CD4-positive, alpha-beta T cell treated with Interleukin-10 for 1 hour (primary cell): ENCODE results near the gene DCUN1D3.

Experiments used
- DNase-seq: peaks from one replicate; pipeline ENCODE4 v3.0.0-alpha.2; 2020

DCUN1D3 gene

DNA sequence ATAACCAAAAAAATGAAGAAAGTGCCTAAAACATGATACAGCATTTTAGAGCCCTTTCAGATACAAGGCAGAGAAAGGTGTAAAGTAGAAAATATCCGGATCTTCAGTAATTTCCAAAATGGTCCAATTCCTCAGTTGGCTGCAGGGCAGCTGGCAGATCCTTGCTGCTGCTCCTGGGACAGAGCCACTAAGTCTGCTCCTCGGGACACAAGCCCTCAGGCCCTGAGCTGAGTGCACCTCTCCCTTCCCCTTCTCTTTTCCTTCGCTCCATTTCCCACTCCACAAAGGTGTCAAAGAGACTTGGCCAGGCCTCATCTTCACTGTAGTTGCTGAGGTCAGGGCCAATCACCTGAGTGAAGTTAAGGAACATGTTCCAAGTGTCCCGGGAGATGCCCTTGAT lies 40.5 kb downstream of the DCUN1D3 start:
- DNase-seq: no peak

DNA sequence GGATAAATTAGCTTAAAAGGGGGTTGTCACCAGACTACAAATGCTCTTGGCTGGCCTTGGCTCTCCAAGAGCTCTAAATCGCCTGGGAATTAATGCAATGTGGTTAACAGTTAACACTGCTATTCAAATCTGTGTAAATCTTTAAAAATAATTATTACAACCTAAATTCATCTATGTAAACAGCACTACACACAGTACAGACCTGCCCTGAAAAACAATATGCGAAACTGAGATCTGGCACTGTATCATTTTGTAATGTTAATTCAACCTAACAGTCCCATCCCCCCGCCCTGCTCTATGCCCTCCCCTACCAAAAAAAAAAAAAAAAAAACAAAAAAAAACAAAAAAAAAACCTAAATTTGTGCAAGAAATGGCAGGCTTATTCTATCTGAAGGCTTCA lies 40.9 kb downstream of the DCUN1D3 start:
- no peak for DNase-seq

DNA sequence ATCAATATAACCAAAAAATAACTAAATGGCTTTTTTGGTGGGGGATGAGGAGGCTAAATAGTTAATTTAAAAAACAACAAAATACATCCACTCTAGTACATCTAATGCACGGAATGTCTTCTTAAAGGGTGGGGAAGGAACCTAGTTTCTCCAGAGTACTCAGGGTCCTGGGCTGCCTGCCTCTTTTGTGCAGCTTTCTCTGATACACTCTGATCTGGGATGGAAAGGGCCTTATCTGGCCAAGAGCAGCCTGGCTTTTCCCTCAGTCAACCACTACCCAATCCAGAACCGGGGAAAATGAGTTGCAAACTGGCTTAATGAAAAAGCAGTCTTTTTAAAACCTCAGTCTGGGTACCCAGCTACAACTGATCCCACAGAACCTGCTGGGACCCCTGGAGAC lies 42.9 kb downstream of the DCUN1D3 start:
- DNase-seq: no peak

DNA sequence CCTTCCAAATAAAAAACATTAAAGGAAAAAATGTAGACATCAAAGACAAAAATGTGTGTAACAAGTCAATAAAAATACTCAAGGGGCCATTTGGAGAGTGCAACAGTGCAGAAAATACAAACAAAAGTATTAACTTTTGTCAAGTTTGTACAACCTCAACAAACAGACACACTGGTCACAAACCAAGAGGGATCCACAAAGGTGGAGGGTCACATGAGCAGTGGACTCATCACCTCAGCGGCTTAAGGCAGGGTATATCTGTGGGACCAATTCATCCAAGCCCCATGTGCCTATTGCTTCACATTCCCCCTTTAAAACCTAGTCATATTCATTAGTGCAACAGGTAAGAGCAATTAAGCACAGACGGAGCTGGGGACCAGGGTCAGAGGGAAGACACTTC lies 45.2 kb downstream of the DCUN1D3 start:
- DNase-seq: no peak

DNA sequence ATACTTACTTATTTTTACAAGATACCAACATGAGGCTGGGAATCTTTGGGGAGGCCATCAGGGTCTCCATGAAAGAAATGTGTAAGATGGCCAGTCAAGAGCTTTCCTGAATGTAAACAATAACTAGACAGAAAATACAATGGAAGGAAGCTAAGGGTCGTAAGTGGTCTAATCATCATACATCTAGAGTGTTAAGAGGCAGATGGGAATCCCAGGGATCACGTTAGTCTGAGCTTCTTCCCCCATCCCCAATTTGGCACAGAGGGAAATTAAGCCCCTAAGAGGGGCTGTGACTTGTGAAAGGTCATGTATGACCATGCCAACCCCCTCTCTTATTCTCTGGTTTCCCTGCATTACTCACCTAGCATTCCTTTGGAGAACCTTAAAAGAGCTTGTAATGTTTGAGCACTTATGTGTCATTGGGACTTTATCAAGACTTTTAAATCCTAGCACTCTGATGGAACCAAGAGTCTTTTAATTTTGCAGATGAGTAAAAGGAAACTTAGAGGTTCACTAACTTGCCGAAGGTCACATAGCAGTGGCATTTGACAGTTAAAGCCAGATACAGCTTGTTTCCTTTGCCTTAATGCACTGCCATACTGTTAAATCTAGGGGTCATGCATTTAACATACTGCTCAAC lies 46.1 kb downstream of the DCUN1D3 start:
- no peak for DNase-seq

DNA sequence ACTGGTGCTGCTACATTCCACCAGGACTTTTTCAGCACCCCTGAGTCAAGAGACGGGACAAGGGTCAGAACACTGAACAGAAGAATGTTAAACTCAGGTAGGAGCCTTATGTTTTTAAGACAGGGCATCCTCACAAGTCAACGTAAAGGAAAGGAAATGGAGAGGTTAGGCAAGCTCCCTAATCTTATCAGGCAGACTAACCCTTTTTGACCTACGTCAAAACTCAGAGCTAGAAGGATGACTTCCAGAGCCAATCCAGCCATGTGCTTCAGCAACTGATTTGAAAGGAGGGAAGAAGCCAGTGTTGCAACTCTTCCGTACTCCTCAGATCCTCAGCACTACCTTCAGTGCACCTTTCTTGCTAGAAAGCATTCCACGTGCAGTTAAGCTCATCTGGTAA lies 47.0 kb downstream of the DCUN1D3 start:
- no peak for DNase-seq

DNA sequence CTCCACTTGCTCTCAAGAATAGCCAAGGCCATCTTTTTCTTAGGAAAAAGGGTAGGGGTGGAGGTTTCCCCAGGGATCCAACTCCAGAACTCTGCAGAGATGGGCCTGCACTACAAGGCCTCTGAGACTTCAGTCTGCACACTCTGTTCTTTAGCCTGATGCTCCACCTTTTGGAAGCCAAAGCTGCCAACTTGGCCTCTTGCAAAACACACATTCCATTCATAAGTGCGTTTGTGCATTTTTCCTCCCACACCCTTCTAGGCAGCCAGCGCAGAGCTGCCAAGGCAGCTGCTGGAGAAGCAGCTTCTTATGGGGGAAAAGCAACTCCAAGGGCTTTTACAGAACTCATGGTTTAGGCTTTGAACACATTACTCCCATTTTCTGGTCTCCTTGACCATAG lies 48.6 kb downstream of the DCUN1D3 start:
- DNase-seq: no peak

DNA sequence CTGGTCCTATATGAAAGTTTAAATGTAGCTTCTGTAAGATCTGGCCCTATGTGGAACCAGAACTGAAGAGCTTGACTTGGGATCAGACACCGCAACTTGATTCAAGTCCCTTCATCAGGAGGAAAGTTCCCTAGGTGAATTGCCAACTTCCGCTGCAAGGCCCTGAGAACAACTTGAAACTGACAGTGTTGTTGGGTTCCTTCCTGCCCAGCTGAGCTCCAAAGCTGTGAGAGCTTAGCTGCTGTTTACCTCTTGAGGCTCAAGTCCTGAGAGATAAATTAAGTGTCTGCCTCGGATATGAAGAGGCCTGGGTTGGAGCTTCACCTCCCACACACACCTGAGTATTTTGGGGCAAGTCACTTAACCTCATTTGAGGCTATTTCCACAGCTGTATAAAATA lies 49.2 kb downstream of the DCUN1D3 start:
- no peak for DNase-seq

DNA sequence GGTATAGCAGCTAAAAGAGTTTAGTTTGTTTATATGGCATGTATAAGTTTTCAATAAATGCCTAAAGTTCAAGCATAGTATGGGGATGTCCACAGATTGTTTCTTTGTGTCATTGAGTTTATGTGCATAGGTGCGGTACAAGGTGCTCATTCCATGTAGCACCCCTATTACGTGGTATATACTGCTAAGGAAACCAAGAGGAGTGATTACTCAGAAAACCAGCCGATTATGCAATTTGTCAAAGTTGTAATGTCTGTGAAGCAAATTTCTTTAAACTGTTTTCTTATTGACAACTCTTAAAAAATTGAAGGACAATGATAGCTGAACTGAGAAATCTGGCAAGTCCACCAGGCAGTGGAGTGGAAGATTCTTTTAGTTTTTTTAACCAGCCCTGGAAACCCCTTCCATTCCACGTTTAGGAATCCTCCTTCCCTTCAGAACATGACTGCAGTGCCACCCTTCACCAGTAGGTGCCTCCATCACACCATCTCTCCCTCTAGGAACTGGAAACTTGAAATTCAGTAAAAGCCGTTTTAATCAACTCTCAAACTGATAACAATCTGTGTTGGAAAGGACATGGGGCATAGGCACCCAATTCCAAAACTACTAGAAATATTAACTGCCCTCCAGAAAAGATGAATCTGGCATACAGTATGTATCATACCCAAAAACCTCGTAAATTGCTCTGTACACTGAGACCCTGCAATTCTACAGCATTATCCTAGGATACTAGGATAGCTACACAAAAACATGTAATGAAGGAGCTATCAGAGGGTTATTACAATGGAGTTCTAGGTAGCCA lies 50.4 kb downstream of the DCUN1D3 start:
- DNase-seq: peak; percentile 66

DNA sequence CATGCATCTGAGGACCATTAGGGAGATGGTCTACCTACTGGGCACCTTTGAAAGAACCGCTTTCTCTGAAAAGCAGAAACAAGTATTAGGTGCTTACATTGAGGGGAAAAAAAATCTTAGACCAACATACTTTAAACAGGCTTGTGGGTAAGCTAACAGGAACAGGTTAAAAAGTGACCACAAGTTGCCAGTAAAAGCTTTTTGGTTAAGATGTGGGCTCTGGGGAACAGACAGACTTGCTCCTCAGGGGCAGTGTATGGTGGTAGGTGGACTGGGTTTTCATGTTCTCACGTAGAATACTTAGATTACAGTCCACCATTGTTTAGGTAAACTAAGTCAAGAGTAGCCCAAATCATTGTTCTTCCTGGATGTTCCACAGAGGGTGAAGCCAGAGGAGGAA lies 52.6 kb downstream of the DCUN1D3 start:
- no peak for DNase-seq

DNA sequence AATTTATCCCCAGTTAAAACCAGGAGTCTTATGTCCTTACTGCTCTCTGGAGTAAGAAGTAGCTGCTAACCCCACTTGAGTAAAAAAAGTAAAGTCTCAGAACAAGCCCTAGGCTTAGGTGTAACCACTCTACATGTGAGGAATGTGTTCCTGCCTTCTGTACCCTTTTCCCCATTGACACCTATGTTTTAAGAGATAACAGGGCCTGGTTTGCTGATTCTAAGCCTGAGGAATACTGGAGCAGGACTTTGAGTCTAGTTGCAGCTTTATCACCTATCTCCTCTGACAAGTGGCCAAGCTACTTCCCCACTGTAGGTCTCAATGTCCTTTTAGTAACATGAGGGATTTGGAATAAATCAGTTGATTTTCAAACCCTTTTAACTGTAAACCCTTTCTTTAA lies 53.6 kb downstream of the DCUN1D3 start:
- DNase-seq: no peak

DNA sequence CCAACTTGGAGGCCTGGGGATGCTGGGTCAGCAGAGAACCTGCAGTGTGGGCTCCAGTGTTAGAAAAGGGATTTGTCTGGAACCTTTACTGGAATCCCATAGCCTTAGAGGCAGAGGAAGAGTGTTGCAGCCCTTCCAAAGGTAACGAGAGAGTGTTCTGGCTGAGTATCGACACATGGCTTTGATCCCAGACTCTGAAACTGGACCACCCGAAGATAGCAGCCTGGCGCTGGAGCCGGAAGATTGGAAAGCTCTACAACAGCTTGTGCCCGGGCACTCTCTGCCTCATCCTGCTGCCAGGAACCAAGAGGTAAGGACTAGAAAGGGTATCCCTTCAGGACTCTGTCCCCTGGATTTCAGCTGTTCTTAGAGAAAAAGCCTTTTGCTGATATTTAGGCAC lies 54.1 kb downstream of the DCUN1D3 start:
- DNase-seq: no peak

DNA sequence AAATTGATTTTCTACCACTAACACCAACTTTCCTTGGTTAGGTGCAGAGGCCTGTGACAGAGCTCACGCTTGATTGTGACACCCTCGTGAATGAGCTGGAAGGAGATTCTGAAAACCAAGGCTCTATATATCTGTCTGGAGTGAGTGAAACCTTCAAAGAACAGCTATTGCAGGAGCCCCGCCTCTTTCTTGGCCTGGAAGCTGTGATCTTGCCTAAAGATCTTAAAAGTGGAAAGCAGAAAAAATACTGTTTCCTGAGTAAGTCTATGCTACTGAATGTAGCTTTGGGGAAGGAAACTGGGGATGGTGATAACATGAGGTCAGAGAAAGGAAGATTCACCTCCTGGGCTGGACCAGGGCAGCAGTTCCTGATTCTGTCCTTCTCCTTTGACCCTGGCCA lies 55.6 kb downstream of the DCUN1D3 start:
- peak; percentile 25 for DNase-seq

DNA sequence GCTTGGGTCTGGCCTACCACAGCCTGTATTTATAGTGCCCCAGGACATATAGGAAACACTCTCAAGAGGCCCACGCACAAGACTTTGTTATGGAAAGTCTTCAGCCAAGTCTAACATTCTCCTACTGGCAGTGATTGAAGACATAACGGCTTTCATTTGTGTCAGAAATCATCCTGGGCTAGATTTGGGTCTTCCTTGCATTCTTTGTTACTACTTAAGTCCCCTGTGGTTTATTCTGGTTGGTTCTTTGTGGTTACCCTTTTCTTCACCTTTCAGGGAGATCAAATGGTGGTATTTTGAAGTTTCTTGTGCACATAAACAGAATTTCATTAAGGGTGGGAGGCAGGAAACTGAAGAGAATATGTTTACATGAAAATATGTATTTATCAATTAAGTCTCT lies 56.1 kb downstream of the DCUN1D3 start:
- peak; percentile 18 for DNase-seq

DNA sequence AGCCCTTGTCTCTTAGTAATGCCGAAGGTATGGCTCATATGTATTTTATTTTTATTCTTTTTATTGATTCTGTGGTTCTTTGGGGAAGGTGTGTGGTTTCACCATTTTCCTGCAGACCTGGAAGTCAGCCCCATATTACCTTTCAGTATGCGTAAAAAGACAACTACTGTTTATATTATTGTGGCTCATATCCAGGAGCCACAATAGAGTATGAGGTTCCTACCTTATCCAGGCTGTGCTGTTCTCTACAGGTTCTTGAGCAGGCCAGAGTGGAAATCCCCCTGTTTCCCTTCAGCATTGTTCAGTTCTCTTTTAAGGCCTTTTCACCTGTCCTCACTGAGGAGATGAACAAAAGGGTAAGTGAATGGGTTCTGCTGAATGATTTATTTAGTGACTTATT lies 60.7 kb downstream of the DCUN1D3 start:
- DNase-seq: no peak

DNA sequence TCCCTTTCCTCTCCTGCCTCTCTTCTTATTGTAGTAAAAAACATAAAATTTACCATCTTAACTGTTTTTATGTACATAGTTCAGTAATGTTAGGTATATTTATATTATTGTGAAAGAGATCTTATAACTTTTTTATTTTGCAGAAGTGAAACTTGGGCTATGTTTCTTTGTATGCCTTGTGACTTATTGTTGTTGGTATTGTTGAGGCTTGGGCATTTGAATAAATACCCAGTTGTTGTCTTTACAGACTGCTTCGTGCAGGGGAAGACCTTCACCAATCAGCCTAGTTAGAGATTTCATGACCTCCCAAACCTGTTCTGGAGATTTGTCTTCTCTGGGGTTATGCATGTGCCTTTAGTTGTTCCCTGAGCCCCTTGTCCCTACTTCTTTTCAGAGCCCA lies 61.9 kb downstream of the DCUN1D3 start:
- no peak for DNase-seq

DNA sequence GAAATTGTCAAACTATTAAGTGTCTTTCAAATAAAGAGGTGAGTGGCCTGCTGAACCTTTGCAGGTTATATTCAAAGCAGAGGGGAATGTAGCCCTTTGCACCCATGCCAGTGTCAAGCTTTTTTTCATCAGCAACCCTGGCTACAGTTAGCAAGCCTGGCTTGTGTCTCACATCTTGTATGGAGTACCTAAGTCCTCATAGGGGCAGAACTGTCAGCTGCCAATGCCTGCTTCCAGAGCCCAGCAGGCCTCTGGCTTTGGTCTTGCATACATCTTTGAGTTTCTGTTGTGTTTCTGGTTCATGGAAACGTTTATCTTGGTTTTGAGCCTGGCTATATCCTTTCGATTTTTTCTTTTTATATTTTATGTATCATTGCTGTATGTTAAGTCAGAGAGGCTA lies 67.1 kb downstream of the DCUN1D3 start:
- DNase-seq: no peak

DNA sequence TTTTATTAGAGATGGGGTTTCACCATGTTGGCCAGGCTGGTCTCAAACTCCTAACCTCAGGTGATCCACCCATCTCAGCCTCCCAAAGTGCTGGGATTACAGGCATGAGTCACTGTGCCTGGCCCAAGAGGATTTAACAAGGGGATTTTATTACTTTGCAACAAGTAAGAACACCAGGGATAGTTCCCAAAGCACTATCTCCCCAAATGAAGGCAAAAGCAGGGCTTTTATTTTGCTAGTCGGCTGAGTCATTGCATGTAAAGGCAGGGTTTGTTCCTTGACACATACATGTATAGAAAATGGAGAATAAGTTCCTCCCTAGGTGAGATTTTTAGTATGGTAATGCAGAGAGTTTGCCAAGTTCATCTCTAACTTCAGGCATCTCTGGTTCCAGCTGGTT lies 69.8 kb downstream of the DCUN1D3 start:
- DNase-seq: no peak

DNA sequence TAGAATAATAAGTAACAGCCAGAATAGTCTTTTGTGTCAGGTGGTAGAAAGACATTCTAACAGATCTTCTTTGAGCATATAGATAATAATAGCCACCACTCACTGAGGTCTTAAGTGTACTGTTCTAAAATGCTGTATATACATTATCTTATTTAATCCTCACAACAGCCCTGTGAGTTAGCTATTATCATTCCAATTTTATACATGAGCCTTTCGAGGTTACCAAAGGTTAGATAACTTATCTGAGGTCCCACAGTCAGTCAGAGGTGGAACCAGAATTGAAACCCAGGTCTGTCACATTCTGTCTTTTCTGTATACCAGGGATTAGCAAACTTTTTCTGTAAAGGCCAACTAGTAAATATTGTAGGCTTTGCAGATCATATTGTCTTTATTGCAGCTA lies 70.6 kb downstream of the DCUN1D3 start:
- no peak for DNase-seq

DNA sequence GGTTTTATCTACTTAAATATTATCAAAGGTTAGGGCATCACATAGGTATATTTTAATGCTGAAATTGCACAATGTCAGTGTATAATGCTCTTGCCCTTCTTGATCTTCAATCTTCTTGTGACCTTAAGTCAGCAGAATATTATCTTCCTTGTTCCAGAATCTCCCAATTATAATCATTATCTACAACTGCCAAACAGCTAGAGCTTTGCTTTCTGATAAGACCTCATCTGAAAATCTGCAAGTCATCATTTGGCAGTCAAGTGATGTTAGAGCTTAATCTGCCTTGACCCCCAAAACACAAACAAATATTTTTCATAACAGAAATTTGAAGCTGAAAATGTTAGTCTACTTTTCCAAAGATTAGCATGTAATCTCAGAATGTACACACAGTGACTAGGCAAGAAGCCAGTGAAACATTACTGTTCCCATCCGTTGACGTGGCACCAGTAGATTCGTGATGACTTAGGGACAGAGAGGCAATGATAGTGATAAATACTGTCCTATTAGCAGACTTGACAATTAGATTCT lies 74.1 kb downstream of the DCUN1D3 start:
- no peak for DNase-seq

DNA sequence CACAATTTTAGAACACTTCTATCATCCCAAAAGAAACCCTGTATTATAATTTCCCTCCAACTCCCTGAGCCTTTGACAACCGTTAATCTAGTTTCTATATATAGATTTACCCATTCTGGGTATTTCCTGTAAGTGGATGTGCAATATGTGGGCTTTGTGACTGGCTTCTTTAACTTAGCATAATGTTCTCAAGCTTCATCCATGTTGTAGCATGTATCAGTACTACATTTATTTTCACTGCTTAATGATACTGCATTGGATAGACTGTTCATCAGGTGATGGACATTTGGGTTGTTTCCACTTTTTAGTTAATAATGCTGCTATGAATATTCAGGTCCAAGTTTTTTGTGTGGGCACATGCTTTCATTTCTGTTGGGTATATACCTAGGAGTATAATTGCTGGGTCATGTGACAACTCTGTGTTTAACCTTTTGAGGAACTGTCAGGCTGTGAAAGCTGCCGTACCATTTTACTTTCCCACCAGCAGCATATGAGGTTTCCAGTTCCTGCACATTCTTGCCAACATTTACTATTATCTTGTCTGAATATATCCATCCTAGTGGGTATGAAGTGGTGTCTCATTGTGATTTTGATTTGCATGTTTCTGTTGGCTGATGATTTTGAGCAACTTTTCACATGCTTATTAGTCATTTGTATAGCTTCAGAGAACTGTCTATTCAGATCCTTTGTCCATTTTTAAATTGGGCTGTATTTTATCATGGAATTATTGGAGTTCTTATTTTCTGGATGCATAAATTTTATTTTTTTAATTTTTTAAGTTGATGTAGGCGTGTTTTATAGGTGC lies 77.4 kb downstream of the DCUN1D3 start:
- no peak for DNase-seq

DNA sequence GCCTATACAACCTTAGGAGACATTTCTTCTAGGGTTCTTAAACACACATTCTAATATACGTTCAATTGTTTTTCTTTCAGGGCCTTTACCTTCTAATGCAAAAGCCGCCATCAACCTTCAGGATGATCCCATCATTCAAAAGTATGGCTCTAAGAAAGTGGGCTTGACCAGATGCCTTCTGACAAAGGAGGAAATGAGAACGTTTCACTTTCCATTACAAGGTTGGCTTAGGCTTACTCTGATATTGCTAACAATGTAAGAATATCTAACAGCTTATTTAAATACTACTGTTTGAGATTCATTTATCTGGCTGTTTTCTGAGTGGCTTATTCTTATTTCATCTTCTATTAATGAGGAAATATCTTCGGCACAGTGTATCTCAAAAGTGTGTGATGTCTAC lies 78.5 kb downstream of the DCUN1D3 start:
- DNase-seq: no peak

DNA sequence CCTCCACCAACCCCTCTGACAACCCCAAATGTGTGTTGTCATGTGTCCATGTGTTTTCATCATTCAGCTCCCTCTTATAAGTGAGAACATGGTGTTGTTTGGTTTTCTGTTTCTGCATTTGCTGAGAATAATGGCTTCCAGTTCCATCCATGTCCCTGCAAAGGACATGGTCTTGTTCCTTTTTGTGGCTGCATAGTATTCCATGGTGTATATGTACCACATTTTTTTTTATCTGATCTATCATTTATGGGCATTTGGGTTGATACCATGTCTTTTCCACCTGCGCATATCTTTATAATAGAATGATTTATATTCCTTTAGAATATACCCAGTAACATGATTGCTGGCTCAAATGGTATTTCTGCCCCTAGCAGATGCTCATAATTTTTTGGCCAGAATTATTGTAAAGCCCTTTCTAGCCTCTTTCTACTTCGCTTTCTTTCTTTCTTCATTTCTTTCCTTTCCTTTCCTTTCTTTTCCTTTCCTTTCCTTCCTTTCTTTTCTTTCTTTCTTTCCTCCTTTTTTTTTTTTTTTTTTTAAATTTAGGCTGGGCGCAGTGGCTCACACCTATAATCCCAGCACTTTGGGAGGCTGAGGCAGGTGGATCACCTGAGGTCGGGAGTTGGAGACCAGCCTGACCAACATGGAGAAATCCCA lies 81.1 kb downstream of the DCUN1D3 start:
- DNase-seq: no peak
